Activated CD8-positive, alpha-beta memory T cell treated with anti-CD3 and anti-CD28 coated beads for 36 hours (primary cell): ENCODE results near the gene DPAGT1. TPM values are rescaled to one million over a fixed set of nuclear protein-coding genes. Genes with fewer than 3 reads are reported as not detected.
"Not testable (repeated sequence)": the region's sequence is repeated elsewhere in the genome, so short reads cannot be mapped to it uniquely, and the experiment has no call there.

Experiments used
- CTCF ChIA-PET: fragments of 350-600 bp; sonication (Branson Sonifier 250); formaldehyde crosslinking; loops from one replicate; lab custom pipeline; 2021; ENCODE audit warnings: antibody characterized with exemption; lab: Charles Lee
- POLR2A ChIA-PET: fragments of 350-600 bp; sonication (Branson Sonifier 250); formaldehyde crosslinking; loops from one replicate; lab custom pipeline; 2021; ENCODE audit warnings: antibody characterized with exemption; lab: Charles Lee
- total RNA-seq, 2 experiments: library from RNA; stranded (reverse); gene quantifications; one replicate each; pipeline ENCODE4 v1.2.3, GENCODE V29; 2021

Gene DPAGT1
- total RNA-seq, 2 experiments from 2014 or later: 76.3 to 90.1 TPM

DNA sequence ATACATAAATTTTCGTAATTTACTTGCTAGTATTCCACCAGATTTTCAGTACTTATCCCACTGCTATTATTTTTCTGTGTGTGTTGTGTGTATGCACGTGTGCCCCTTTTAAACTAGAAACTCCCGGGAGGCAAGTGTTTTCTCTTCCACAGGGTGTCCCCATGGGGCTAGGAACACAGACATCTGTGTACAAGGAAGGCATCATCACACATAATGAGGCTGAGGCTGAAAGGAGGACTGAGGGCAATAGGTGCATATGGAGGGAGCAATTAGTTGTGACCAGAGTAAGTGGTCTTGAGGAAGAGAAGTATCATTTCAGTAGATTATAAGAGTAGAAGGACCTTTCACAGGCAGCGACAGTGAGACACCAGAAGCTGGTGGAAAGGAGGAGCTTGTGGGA is 2.1 kb upstream of the DPAGT1 start:
- CTCF ChIA-PET: no interaction called here
- POLR2A ChIA-PET: no interaction called here

DNA sequence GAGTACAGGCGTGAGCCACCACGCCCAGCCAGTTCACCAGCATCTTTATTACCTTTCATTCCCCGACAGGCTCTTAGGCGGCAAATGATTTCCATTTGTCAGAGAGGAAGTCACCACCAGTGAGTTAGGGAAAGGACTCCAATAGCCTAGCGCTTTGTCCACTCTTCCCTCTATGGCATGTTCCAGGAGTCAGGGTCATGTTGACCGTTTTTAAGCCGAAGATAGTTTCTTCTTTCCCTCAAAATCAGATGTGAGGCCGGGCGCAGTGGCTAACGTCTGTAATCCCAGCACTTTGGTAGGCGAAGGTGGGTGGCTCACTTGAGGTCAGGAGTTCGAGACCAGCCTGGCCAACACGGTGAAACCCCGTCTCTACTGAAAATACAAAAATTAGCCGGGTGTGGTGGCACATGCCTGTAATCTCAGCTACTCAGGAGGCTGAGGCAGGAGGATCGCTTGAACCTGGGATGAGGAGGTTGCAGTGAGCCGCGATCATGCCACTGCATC is 1.6 kb upstream of the DPAGT1 start:
- CTCF ChIA-PET: not testable (repeated sequence)
- POLR2A ChIA-PET: interaction anchor here (0.9 to 1.6 kb wide), 5 partner anchors 9 to 47 kb away, joined by 3 to 12 read pairs (median 8); partner anchors contain the start of genes HINFP, HMBS and HYOU1

DNA sequence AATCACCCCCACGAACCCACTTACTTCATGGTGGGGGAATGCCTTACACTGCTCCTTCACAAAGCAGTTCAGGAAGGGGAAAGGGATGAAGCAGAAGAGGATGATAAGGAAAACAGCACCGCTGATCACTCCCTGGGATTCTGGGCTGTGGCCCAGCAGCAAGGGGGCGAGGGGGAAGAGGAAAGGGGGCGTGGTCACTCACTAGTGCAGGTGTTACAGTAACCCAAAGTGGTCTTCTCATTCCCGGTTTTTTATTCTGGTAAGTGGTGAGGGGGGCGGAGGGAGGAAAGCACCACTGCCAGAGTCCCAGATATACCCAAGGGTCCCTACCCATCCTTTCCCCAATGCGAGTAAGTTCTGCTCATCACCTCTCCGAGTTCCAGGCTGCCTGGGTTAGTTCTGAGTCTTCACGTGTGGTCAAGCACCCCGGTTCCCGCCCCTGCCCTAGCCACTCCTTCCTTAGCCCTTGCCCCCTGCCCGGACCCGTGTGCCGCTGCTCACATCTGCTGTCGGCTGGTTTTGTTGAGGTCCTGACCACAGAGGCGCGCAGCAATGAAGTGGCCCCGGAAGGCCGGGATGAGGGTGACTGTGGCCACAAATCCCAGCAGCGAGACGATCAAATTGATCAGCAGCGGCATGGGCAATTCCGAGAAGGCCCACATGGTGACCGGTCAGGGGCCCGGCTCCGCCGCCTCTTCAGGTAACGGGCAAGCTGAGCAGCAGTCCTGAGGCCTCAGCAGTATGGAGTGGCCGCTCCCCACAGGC is 477 bp downstream of the DPAGT1 start:
- CTCF ChIA-PET: interaction anchor here (0.9 to 1.4 kb wide), 3 partner anchors 16 to 33 kb away, joined by 3 to 5 read pairs (median 5); partner anchors contain the start of genes HMBS and VPS11
- POLR2A ChIA-PET: interaction anchor here (0.8 to 1.6 kb wide), 3 partner anchors 20 to 83 kb away, joined by 3 to 8 read pairs (median 3); partner anchors contain the start of genes HINFP, RPS25 and VPS11

DNA sequence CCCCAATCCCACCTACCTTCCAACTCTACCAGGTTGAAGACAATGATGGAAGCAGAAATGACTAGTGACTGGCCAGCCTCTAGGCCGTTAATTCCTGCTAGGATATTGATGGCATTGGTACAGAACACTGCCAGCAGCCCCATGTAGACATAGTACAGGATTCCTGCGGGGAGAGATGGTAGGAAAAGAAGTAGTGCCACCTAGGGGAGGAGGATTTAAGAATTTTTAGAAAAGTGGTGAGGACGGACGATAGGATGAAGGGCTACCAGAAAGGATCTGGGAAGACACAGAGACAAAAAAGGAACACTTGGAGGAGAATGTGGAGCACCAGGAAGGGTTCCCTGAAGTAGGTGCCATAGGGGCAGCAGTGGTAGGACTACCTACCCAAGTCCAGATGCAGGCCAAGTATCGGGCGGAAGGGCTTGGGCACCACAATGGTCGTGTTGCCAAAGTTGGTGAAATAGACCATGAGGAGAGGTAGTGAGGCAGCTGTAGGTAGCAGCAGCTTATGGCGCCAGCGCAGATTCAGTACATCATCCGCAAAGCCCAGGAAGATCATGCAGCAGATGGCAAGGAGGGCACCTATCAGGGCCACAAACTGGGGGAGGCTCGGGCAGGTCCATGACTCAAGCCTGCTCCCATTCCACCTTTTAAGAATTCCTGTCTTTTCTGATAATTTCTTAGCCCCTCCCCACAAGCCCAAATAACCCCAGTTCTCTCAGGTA is 1.2 kb downstream of the DPAGT1 start:
- CTCF ChIA-PET: interaction anchor here (0.9 to 1.3 kb wide), 2 partner anchors 15 to 33 kb away, joined by 3 to 5 read pairs; partner anchors contain the start of genes HMBS and VPS11
- POLR2A ChIA-PET: no interaction called here

DNA sequence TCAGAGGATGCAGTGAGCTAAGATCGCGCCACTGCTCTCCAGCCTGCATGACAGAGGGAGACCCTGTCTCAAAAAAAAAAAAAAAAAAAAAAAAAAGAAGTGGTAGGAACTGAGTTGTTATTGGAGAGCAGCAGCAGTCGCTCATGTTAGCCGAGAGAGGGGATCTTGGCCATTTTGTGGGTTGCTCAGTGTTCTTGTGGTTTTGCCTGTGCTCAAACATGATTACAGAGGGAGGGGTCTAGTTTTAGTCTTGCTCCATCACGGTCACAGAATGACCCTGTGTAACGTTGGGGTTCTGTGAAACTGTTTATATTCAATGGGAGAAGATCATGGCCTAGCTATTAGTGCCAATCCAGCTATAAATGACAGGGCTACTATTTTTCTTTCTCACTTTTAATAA is 1.9 kb downstream of the DPAGT1 start:
- ChIA-PET CTCF (interaction anchor here (1.3 kb wide), 1 partner anchor 32 kb away, joined by 3 read pairs; the partner anchor contains the start of gene VPS11), POLR2A (interaction anchor here (0.5 kb wide), 1 partner anchor 684 kb away, joined by 4 read pairs; no protein-coding TSS in a partner anchor)

DNA sequence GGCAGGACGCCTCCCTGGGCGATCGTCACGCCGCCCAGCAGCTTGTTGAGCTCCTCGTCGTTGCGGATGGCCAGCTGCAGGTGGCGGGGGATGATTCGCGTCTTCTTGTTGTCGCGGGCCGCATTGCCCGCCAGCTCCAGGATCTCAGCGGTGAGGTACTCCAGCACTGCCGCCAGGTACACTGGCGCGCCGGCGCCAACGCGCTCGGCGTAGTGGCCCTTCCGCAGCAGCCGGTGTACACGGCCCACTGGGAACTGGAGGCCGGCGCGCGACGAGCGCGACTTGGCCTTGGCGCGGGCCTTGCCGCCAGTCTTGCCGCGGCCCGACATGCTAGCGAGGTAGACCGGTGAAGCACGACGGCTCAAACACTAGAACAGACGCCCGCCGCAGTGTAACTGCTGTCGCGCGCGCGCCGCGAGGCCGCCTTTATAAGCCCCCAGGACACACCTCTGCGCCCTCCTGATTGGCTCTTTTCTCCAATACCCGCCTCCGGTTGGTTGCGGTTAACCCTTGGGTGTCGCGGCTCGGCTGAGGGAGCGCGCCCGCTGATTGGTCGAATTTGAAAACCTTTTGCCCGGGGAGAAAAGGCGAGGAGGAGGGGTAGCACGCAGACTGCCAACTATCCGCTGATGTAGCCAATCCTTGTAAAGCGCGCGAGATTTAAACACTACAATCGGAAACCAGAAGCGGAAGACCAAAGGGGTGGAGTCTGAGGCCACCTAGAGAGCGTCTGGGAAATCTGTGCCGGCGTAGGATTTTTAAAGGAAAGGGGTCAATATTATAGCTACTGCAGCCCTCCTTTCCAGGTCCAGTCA is 6.4 kb downstream of the DPAGT1 start:
- POLR2A ChIA-PET: interaction anchor here (0.6 to 2.8 kb wide), 10 partner anchors 10 to 486 kb away, joined by 3 to 44 read pairs (median 4); partner anchors contain the start of genes C2CD2L, CENATAC, HINFP and HMBS
- CTCF ChIA-PET: interaction anchor here (1.5 to 2.9 kb wide), 3 partner anchors 10 to 28 kb away, joined by 4 to 18 read pairs (median 12); partner anchors contain the start of genes C2CD2L, HMBS and VPS11

DNA sequence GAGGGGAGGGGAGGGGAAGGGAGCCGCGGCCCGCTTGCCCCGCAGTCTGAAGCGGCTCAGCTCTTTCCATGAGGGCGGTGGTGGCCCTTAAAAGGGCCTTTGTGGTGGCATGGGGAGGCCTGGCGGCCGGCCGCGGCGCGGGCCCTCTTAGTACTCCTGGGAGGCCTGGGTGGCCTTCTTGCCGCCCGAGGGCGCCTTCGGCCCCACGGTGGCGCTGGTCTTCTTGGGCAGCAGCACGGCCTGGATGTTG is 6.9 kb downstream of the DPAGT1 start:
- POLR2A ChIA-PET: interaction anchor here (0.8 to 2.8 kb wide), 8 partner anchors 9 to 222 kb away, joined by 3 to 44 read pairs (median 4); partner anchors contain the start of genes C2CD2L, CENATAC, HINFP and HMBS
- CTCF ChIA-PET: interaction anchor here (1.5 to 2.9 kb wide), 3 partner anchors 10 to 27 kb away, joined by 4 to 18 read pairs (median 12); partner anchors contain the start of genes C2CD2L, HMBS and VPS11

DNA sequence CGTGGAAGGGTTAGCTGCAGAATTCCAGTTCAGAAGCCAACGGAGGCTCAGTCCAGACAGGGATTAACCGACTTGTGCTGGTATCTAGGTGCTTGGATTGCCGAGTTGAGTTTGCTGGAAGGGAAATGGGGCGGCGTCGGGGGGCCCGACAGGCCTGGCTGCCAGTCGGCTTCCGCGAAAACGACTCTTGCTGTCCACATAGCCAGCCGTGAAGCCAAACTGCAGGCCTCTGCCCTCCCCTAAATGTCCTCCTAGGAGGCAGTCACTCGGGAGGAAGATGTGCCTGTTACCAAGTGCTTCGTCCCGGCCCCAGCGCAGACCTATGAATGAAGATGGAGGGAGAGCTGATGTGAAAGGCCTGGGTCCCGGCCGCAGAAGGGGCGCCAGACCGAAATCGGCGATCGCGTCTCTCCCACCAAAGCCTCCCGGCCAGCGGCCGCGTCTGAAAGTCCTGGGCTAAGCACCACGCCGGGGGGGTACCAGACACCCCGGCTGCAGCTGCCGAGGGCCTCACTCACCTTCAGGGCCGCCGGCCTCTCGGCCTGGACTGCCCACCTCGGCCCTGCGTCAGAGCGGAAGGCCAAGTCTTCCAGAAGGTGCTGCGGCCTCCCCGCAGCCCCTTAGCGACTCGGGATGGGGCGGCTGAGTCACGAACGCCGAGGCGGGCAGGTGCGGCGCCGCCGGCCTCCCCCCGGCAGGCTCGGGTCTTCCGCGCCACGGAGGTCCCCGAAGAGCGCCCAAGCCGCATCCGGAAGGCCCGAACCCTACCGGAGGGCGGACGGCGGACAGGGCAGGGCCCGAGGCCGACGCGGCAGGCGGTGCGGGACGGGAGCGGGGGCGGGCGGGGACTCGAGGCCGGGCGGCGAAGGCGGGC is 7.5 kb downstream of the DPAGT1 start:
- POLR2A ChIA-PET: interaction anchor here (0.5 to 2.8 kb wide), 8 partner anchors 9 to 223 kb away, joined by 3 to 44 read pairs (median 5); partner anchors contain the start of genes C2CD2L, CENATAC, HMBS and MCAM
- CTCF ChIA-PET: interaction anchor here (1.2 to 2.9 kb wide), 4 partner anchors 9 to 27 kb away, joined by 3 to 18 read pairs (median 8); partner anchors contain the start of genes C2CD2L, HMBS and VPS11

DNA sequence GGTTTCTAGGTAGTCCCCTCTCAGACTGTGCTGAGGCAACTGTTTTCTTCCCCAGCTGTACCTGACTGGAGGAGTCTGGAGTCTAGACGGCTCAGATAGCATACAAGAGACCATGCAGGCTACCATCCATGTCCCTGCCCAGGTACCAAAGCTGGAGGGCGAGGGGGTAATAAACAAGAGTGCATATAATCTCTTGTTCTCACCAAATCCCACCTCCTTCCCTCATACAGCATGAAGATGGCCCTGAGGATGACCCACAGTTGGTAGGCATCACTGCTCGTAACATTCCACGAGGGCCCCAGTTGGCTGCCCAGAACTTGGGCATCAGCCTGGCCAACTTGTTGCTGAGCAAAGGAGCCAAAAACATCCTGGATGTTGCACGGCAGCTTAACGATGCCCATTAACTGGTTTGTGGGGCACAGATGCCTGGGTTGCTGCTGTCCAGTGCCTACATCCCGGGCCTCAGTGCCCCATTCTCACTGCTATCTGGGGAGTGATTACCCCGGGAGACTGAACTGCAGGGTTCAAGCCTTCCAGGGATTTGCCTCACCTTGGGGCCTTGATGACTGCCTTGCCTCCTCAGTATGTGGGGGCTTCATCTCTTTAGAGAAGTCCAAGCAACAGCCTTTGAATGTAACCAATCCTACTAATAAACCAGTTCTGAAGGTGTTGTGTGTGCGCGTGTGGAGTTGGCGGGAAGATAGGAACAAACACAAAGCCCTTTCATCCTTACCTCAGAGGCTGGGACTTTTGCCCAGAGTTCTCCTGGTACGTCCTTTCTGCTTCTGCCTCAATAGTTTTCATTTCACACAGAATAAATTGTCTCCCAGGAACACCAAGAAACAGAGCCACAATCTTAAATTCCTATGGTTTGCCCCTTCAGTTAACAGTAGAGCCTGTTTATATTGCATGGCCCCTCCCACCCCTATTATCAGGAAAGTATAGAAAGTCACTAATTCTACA is 8.5 kb downstream of the DPAGT1 start:
- ChIA-PET CTCF (interaction anchor here (1.2 kb wide), 1 partner anchor 16 kb away, joined by 3 read pairs; no protein-coding TSS in a partner anchor), POLR2A (interaction anchor here (1.1 to 2.8 kb wide), 2 partner anchors 8 to 9 kb away, joined by 3 to 44 read pairs; partner anchors contain the start of gene HMBS)

DNA sequence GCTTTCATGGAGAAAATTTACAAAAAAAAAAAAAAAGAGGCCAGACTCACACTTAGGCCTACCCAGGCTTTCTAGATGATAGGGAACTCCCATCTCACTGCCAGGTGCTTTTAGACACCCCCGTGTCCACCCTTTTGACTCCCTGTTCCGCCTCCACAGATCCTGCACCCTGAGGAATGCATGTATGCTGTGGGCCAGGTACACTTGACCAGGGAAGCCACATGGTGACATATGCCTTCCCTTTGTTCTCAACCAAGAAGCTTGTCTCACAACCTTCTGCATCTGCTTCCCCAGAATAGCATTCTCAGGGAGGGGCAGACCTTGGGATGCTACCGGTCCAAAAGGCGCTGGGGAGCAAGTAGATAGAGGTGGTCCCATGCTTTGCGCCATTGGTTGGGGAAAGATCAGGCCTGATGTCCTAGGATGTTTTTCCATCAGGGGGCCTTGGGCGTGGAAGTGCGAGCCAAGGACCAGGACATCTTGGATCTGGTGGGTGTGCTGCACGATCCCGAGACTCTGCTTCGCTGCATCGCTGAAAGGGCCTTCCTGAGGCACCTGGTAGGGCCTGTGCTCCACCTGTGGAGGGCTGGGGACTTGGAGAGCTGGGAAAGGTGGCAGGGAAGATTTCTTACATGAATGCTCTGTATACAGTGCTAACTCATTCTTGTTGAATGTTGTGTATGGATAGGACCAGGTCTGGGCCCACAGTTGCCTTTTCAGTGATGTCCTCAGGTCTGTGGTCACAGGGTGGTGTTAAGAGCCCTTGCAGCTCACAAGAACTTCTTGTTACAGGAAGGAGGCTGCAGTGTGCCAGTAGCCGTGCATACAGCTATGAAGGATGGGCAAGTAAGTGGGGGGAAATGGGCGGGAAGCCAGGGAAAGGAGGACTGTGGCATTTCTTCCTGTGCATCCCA is 9.4 kb downstream of the DPAGT1 start:
- ChIA-PET CTCF (interaction anchor here (1.4 kb wide), 1 partner anchor 15 kb away, joined by 3 read pairs; the partner anchor contains the start of gene C2CD2L), POLR2A (interaction anchor here (0.5 to 1.1 kb wide), 3 partner anchors 10 to 69 kb away, joined by 3 to 4 read pairs (median 4); no protein-coding TSS in a partner anchor)

DNA sequence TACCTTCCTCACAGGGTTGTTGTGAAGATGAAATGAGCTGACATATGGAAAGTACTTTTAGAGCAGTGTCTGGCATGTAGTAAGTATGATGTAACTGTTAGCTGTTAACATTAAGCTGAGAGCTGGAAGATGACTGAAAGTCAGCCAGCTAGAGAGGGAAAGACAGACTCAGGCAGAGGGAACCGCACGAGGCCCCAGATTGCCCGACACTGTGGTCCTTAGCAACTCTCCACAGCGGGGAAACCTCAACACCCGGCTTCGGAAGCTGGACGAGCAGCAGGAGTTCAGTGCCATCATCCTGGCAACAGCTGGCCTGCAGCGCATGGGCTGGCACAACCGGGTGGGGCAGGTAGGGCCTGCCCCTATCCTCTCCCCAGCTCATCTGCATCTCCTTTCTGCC is 10.5 kb downstream of the DPAGT1 start:
- ChIA-PET POLR2A (interaction anchor here (0.6 kb wide), 1 partner anchor 68 kb away, joined by 3 read pairs; no protein-coding TSS in a partner anchor), CTCF (interaction anchor here (0.7 to 1.4 kb wide), 2 partner anchors 16 to 17 kb away, joined by 3 read pairs; partner anchors contain the start of gene C2CD2L)

DNA sequence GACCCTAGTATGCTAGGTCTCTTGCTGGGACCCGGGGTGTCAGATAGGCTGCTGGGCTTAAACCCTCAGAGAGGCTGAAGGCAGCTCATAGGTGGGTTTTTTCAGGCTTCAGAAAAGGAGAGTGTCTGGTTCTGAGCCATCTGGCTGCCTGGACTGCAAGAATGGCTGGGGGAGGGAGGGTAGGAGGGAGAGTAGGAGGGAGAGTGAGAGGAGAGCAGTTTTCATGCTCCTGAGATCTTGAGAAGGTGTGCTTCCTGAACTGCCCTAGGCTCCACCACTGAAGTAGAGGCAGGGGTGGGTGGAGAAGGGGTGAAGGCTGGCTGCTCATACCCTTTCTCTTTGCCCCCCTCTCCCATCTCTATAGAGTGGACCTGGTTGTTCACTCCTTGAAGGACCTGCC is 12.3 kb downstream of the DPAGT1 start:
- CTCF ChIA-PET: no interaction called here
- POLR2A ChIA-PET: interaction anchor here (0.5 kb wide), 1 partner anchor 217 kb away, joined by 5 read pairs; no protein-coding TSS in a partner anchor

DNA sequence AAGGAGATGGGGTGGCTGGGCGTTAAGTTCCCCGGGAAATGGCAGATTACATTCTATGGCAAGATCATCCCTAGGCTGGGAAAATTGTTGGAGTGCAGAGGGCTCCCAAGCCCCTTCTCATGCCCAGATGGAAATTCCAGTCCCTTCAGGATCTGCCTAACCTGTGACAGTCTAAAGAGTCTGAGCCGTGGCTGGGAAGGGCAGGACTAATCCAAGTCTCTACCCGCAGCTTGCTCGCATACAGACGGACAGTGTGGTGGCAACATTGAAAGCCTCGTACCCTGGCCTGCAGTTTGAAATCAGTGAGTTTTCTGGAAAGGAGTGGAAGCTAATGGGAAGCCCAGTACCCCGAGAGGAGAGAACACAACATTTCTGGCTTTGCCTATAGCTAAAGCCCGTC is 13.2 kb downstream of the DPAGT1 start:
- ChIA-PET CTCF (no interaction called here), POLR2A (no interaction called here)

DNA sequence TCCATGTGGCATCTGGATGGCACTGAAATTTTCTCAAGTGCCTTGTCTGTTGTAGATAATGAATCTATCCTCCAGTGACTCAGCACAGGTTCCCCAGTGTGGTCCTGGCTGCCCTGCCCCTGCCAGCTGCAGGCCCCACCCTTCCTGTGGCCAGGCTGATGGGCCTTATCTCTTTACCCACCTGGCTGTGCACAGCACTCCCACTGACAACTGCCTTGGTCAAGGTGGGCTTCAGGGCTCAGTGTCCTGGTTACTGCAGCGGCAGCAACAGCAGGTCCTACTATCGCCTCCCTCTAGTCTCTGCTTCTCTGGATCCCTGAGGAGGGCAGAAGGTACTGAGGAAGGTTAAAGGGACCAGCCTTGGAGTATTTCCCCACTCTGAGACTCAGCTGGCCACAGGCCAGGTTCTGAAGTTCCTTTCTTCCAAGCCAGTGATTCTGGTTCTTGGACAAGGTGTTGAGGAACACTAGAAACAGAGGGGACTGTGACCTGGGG is 13.9 kb downstream of the DPAGT1 start:
- ChIA-PET CTCF (interaction anchor here (0.7 kb wide), 1 partner anchor 109 kb away, joined by 3 read pairs; no protein-coding TSS in a partner anchor), POLR2A (no interaction called here)
